Gastroesophageal sphincter (tissue), 3 donors: ENCODE measurements around the gene LYVE1.

Experiments used
- POLR2A ChIP-seq, 2 donors: fragments of 450-650 bp; IDR thresholded peaks; one replicate each; pipeline ENCODE4 v1.6.1; 2017; ENCODE audit warnings: antibody characterized with exemption in 2 of 2, mild to moderate bottlenecking in 2 of 2, moderate library complexity in 1 of 2
- POLR2AphosphoS5 ChIP-seq: sonication (generic); formaldehyde crosslinking; IDR thresholded peaks from one replicate; pipeline ENCODE4 v1.6.1; 2017; ENCODE audit warnings: antibody characterized with exemption
- TF ChIP-seq, protein P1 (sequence below), 4 experiments: fragments of 200-600 bp in 2 of 4; fragments of 450-650 bp in 2 of 4; sonication (generic) in 1 of 4; IDR thresholded peaks; one replicate each; pipeline ENCODE4 v1.5.1; 2017 to 2019; ENCODE audit warnings: antibody characterized with exemption in 4 of 4, mild to moderate bottlenecking in 2 of 4, moderate library complexity in 2 of 4

DNA sequence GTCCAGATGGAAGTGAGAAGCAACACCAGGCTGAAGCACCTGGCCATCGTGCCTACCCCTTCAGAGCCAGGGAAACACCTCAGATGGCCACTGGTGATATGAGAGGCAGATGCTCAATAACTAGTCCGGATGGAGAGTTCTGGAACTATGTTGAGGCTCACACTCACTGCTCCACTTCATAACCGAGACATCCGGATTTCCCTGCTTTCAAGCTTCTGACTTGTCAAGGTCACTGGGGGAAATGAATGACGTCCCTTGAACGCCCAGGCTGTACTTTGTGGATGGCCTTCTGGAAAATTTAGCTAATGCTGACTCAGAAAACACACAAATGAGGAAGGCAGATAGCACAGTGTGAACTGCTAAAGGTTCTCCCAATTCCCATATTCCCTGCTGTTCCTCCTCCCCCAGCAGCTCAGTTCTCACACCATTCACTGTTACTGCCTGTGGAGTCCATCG lies at the start of gene LYVE1:
- TF ChIP-seq, protein P1, sequence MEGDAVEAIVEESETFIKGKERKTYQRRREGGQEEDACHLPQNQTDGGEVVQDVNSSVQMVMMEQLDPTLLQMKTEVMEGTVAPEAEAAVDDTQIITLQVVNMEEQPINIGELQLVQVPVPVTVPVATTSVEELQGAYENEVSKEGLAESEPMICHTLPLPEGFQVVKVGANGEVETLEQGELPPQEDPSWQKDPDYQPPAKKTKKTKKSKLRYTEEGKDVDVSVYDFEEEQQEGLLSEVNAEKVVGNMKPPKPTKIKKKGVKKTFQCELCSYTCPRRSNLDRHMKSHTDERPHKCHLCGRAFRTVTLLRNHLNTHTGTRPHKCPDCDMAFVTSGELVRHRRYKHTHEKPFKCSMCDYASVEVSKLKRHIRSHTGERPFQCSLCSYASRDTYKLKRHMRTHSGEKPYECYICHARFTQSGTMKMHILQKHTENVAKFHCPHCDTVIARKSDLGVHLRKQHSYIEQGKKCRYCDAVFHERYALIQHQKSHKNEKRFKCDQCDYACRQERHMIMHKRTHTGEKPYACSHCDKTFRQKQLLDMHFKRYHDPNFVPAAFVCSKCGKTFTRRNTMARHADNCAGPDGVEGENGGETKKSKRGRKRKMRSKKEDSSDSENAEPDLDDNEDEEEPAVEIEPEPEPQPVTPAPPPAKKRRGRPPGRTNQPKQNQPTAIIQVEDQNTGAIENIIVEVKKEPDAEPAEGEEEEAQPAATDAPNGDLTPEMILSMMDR (IDR thresholded peaks at IDR 0.05), result no peak
- TF ChIP-seq POLR2A (IDR thresholded peaks at IDR 0.05) (peak; percentile 35 to 36), POLR2AphosphoS5 (peak; percentile 45)
